ENCODE measurements around the gene DIABLO.

GRCh38 chr12:122266230-122266901 is 40.5 kb upstream of the DIABLO start, which contains the start of gene VPS33A:
- TF ChIP-seq ELF1 (tag; IDR thresholded peaks at IDR 0.05) (peak; percentile 100), MNT (conservative IDR thresholded peaks at IDR 0.05) (peak; percentile 95 to 99), ZBTB1 (CRISPR knock-in tag; IDR thresholded peaks at IDR 0.05; ENCODE audit: borderline replicate concordance, low read depth) (no peak), HDAC2 (IDR thresholded peaks at IDR 0.05) (peak; percentile 96), TCF3 (CRISPR knock-in tag; IDR thresholded peaks at IDR 0.05) (peak; percentile 12; the same call in 1 of the 2 replicates), ZKSCAN1 (IDR thresholded peaks at IDR 0.05; ENCODE audit: low read depth, low read length) (0 out of 2 replicates have a peak, but pooled peaks have one; percentile 62), TAF1 (IDR thresholded peaks at IDR 0.05; ENCODE audit: control insufficient read depth, extremely low read depth, insufficient read depth, low read length, severe bottlenecking) (peak; percentile 92), STAG1 (CRISPR knock-in tag; IDR thresholded peaks at IDR 0.05; ENCODE audit: borderline replicate concordance) (no peak; the same call in 1 of the 2 replicates)
- TF ChIP-seq, protein P1, sequence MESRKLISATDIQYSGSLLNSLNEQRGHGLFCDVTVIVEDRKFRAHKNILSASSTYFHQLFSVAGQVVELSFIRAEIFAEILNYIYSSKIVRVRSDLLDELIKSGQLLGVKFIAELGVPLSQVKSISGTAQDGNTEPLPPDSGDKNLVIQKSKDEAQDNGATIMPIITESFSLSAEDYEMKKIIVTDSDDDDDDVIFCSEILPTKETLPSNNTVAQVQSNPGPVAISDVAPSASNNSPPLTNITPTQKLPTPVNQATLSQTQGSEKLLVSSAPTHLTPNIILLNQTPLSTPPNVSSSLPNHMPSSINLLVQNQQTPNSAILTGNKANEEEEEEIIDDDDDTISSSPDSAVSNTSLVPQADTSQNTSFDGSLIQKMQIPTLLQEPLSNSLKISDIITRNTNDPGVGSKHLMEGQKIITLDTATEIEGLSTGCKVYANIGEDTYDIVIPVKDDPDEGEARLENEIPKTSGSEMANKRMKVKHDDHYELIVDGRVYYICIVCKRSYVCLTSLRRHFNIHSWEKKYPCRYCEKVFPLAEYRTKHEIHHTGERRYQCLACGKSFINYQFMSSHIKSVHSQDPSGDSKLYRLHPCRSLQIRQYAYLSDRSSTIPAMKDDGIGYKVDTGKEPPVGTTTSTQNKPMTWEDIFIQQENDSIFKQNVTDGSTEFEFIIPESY (CRISPR knock-in tag; IDR thresholded peaks at IDR 0.05) = peak; percentile 51; the same call in 1 of the 2 replicates
- TF ChIP-seq, protein P2, sequence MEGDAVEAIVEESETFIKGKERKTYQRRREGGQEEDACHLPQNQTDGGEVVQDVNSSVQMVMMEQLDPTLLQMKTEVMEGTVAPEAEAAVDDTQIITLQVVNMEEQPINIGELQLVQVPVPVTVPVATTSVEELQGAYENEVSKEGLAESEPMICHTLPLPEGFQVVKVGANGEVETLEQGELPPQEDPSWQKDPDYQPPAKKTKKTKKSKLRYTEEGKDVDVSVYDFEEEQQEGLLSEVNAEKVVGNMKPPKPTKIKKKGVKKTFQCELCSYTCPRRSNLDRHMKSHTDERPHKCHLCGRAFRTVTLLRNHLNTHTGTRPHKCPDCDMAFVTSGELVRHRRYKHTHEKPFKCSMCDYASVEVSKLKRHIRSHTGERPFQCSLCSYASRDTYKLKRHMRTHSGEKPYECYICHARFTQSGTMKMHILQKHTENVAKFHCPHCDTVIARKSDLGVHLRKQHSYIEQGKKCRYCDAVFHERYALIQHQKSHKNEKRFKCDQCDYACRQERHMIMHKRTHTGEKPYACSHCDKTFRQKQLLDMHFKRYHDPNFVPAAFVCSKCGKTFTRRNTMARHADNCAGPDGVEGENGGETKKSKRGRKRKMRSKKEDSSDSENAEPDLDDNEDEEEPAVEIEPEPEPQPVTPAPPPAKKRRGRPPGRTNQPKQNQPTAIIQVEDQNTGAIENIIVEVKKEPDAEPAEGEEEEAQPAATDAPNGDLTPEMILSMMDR (IDR thresholded peaks at IDR 0.05 in 2 of 3, conservative IDR thresholded peaks at IDR 0.05 in 1 of 3; ENCODE audit: insufficient read depth in 2 of 3, low read depth in 1 of 3, low read length in 3 of 3) = no peak
- TF ChIP-seq, protein P3, sequence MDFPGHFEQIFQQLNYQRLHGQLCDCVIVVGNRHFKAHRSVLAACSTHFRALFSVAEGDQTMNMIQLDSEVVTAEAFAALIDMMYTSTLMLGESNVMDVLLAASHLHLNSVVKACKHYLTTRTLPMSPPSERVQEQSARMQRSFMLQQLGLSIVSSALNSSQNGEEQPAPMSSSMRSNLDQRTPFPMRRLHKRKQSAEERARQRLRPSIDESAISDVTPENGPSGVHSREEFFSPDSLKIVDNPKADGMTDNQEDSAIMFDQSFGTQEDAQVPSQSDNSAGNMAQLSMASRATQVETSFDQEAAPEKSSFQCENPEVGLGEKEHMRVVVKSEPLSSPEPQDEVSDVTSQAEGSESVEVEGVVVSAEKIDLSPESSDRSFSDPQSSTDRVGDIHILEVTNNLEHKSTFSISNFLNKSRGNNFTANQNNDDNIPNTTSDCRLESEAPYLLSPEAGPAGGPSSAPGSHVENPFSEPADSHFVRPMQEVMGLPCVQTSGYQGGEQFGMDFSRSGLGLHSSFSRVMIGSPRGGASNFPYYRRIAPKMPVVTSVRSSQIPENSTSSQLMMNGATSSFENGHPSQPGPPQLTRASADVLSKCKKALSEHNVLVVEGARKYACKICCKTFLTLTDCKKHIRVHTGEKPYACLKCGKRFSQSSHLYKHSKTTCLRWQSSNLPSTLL (IDR thresholded peaks at IDR 0.05) = no peak
- TF ChIP-seq, protein P4, sequence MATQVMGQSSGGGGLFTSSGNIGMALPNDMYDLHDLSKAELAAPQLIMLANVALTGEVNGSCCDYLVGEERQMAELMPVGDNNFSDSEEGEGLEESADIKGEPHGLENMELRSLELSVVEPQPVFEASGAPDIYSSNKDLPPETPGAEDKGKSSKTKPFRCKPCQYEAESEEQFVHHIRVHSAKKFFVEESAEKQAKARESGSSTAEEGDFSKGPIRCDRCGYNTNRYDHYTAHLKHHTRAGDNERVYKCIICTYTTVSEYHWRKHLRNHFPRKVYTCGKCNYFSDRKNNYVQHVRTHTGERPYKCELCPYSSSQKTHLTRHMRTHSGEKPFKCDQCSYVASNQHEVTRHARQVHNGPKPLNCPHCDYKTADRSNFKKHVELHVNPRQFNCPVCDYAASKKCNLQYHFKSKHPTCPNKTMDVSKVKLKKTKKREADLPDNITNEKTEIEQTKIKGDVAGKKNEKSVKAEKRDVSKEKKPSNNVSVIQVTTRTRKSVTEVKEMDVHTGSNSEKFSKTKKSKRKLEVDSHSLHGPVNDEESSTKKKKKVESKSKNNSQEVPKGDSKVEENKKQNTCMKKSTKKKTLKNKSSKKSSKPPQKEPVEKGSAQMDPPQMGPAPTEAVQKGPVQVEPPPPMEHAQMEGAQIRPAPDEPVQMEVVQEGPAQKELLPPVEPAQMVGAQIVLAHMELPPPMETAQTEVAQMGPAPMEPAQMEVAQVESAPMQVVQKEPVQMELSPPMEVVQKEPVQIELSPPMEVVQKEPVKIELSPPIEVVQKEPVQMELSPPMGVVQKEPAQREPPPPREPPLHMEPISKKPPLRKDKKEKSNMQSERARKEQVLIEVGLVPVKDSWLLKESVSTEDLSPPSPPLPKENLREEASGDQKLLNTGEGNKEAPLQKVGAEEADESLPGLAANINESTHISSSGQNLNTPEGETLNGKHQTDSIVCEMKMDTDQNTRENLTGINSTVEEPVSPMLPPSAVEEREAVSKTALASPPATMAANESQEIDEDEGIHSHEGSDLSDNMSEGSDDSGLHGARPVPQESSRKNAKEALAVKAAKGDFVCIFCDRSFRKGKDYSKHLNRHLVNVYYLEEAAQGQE (IDR thresholded peaks at IDR 0.05; ENCODE audit: borderline replicate concordance) = peak; percentile 97
- TF ChIP-seq, protein P4 (CRISPR knock-in tag; IDR thresholded peaks at IDR 0.05; ENCODE audit: low read depth) = 0 out of 2 replicates have a peak, but pooled peaks have one; percentile 43
